NCI-H2196 (cell line): ENCODE results near the gene SOX2.
"Not testable (repeated sequence)": the region's sequence is repeated elsewhere in the genome, so short reads cannot be mapped to it uniquely, and the experiment has no call there.

Source experiments
- DNase-seq: peaks from one replicate; lab custom pipeline; 2025; ENCODE audit not compliant: unreplicated experiment; lab: John Stamatoyannopoulos, UW

Gene SOX2

DNA sequence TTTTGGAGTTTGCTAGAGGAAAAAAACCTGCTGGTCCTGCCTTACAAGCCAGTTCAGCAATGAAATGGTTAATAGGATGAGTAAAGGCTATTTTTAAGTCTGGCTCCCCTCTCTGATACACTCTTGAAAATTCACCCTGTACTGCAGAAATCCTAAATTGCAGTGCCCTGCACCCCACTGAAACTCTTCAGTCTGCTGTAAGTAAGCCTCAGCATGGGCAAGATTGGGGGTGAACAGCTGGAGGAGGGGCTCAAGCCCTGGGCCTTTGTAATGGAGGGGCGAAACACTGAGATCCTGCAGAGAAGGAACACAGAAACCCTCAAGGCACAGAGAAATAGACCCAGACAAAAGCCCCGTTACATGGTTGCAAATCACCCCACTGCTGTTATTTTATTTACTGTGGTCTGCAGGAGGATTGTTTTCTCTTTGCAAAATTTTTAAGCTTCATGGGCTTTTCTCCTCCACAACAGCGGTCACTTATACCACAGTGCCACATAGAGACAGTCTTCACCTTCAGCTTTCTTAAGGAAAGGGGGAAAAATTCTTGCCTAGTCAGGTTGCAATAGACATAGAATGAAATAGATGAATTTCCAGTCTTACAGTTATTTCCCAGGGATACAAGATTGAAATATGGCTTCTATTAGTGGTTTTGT is 45.0 kb downstream of the SOX2 start:
- DNase-seq, result no peak

GRCh38 chr3:181757694-181758306 is 46.1 kb downstream of the SOX2 start:
- no peak for DNase-seq

GRCh38 chr3:181761906-181762305 is 50.2 kb downstream of the SOX2 start:
- no peak for DNase-seq

DNA sequence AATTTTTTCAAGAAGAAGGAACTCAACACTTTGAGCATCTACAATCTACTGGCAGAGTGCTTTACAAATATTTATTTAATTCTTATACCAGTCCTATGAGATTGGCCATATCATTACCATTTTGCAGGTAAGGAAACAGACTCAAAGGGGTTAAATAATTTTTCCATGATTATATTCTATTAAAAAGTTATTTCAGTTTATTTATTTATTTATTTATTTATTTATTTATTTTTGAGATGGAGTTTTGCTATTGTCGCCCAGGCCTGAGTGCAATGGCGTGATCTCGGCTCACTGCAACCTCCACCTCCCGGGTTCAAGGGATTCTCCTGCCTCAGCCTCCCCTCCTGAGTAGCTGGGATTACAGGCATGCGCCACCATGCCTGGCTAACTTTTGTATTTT is 52.3 kb downstream of the SOX2 start:
- DNase-seq, result not testable (repeated sequence)
